RWPE1 (cell line): ENCODE results near the gene VRTN.
"Not testable (repeated sequence)": the region's sequence is repeated elsewhere in the genome, so short reads cannot be mapped to it uniquely, and the experiment has no call there.

Source experiments
- CTCF ChIA-PET: fragments of 350-600 bp; sonication (Branson Sonifier 250); formaldehyde crosslinking; extraction: SDS; loops from one replicate; lab custom pipeline; 2021; lab: Yijun Ruan, JAX
- POLR2A ChIA-PET: fragments of 400-600 bp; formaldehyde crosslinking; extraction: SDS; loops from one replicate; lab custom pipeline; 2020; ENCODE audit warnings: antibody characterized with exemption; ENCODE audit not compliant: low non-redundant PET; lab: Yijun Ruan, JAX
- DNase-seq: peaks from one replicate; pipeline ENCODE4 v3.0.0; 2012; ENCODE audit warnings: low spot score
- H3K27ac ChIP-seq: fragments of 450-650 bp; 2 replicates; pipeline ENCODE4 v1.5.1; 2017
- TF ChIP-seq, protein P1 (sequence below): fragments of 450-650 bp; conservative IDR thresholded peaks from 2 replicates; pipeline ENCODE4 v1.5.1; 2017; ENCODE audit warnings: low read depth, mild to moderate bottlenecking

VRTN gene

DNA sequence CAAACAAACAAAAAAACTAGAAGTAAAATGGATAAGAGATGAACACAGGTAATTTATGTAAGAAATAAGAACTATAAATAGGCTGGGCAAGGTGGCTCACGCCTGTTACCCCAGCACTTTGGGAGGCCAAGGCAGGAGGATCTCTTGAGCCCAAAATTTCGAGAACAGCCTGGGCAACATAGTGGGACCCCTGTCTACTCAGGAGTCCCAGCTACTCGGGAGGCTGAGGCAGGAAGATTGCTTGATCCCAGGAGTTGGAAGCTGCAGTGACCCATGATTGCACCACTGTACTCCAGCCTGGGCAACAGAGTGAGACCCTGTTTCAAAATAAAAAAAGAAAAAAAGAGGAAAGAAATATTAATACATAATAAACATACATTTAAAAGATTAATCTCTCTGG is 22.8 kb upstream of the VRTN start:
- TF ChIP-seq, protein P1, sequence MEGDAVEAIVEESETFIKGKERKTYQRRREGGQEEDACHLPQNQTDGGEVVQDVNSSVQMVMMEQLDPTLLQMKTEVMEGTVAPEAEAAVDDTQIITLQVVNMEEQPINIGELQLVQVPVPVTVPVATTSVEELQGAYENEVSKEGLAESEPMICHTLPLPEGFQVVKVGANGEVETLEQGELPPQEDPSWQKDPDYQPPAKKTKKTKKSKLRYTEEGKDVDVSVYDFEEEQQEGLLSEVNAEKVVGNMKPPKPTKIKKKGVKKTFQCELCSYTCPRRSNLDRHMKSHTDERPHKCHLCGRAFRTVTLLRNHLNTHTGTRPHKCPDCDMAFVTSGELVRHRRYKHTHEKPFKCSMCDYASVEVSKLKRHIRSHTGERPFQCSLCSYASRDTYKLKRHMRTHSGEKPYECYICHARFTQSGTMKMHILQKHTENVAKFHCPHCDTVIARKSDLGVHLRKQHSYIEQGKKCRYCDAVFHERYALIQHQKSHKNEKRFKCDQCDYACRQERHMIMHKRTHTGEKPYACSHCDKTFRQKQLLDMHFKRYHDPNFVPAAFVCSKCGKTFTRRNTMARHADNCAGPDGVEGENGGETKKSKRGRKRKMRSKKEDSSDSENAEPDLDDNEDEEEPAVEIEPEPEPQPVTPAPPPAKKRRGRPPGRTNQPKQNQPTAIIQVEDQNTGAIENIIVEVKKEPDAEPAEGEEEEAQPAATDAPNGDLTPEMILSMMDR, result no peak
- ChIA-PET CTCF (interaction anchor here (0.6 kb wide), 2 partner anchors 17 to 19 kb away, joined by 3 to 8 read pairs; no protein-coding TSS in a partner anchor), POLR2A (no interaction called here)
- DNase-seq, result no peak
- H3K27ac ChIP-seq, result no peak overlapping the region

DNA sequence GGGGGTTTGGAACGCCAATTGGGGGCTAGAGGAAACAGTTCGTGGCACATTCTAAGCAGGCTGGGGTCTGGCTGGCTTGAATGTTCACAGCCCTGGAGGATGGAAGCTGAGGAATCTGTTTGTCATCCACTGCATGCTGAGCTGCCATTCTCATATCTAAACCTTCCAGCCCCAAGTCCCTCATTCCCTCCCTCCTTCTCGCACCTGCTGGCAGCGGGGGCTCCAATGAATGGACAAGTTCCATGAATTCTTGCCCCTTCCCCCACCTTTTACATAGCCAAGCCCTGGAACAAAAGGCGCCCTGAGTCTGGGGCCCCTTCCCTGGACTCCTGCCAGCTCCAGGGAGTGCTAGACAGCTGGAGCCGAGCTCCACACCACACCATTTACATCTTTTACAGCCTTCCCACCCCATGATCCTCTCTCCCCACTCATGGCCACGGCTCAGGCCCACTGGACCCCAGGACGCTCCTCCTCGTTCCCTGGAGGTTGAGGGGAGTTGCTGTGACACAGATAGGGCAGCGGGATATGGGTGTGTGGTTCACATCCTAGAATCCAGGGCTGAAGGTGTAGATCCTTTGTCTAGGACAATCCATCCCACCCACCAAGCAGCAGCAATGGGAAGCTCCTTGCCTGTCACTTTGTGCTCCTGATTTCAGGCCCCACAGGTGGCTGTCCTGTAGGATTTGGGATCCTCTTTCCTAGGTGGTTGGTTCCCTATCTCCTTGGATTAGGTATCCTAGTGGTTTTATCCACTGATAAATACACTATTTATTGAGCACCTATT is 21.7 kb upstream of the VRTN start:
- TF ChIP-seq, protein P1, result no peak
- H3K27ac ChIP-seq, result no peak overlapping the region
- CTCF ChIA-PET, result interaction anchor here (1.3 kb wide), 1 partner anchor 18 kb away, joined by 3 read pairs; no protein-coding TSS in a partner anchor
- no peak for DNase-seq
- POLR2A ChIA-PET, result no interaction called here

DNA sequence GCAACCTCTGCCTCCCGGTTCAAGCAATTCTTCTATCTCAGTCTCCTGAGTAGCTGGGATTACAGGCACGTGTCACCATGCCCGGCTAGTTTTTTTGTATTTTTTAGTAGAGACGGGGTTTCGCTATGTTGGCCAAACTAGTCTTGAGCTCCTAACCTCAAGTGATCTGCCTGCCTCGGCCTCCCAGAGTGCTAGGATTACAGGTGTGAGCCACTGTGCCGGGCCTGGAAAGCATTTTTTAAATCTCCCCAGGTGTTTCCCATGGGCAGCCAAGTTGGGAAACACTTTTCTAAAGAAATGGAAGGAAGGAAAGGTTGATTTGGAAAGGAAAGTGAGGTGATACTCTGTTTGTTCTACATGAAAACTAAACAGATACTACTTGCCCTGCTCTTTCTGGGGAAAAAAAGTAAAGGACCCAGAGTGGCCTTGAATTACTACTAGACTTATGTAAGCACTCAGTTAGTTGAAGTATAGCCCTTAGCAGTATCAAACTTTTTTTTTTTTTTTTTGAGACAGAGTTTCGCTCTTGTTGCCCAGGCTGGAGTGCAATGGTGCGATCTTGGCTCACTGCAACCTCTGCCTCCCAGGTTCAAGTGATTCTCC is 18.2 kb upstream of the VRTN start:
- POLR2A ChIA-PET, result interaction anchor here (0.7 kb wide), 1 partner anchor 19 kb away, joined by 5 read pairs; no protein-coding TSS in a partner anchor
- H3K27ac ChIP-seq, CTCF ChIA-PET, DNase-seq: not testable (repeated sequence)

DNA sequence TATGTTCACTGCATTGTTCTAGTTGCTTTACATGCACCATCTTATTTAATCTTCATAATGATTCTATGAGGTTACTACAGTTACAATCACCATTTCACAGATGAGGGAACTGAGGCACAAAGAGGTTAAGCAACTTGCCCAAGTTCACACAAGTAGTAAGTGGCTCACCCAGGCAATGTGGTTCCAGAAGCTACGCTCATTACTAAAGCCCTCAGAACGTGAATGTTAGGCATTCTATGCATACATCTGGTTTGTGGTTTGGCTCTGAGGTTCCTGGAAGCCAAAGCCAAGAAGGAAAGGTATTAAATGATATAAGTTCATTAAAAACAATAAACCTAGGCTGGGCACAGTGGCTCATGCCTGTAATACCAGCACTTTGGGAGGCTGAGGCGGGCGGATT is 14.4 kb upstream of the VRTN start:
- CTCF ChIA-PET, result interaction anchor here (0.6 kb wide), 1 partner anchor 1460 kb away, joined by 3 read pairs; no protein-coding TSS in a partner anchor
- POLR2A ChIA-PET, result no interaction called here
- DNase-seq, result no peak
- H3K27ac ChIP-seq, result no peak overlapping the region
- TF ChIP-seq, protein P1, result no peak

DNA sequence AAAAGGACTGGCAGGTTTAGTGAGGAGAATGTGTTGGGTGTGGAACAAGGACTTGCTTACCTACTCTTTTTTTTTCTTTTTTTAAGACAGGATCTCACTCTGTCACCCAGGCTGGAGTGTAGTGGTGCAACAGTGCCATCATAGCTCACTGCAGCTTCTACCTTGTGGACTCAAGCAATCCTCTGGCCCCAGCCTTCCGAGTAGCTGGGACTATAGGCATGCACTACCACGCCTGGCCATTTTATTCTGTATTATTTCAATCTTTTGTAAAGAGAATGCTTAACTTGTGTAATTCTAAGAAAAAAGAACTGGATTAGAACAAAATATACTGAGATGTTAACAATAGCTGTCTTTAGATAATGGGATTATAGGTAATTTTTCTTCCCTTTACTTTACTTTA is 1.9 kb upstream of the VRTN start:
- ChIA-PET POLR2A (no interaction called here), CTCF (no interaction called here)
- DNase-seq, result no peak
- H3K27ac ChIP-seq, result no peak overlapping the region
- TF ChIP-seq, protein P1, result no peak

DNA sequence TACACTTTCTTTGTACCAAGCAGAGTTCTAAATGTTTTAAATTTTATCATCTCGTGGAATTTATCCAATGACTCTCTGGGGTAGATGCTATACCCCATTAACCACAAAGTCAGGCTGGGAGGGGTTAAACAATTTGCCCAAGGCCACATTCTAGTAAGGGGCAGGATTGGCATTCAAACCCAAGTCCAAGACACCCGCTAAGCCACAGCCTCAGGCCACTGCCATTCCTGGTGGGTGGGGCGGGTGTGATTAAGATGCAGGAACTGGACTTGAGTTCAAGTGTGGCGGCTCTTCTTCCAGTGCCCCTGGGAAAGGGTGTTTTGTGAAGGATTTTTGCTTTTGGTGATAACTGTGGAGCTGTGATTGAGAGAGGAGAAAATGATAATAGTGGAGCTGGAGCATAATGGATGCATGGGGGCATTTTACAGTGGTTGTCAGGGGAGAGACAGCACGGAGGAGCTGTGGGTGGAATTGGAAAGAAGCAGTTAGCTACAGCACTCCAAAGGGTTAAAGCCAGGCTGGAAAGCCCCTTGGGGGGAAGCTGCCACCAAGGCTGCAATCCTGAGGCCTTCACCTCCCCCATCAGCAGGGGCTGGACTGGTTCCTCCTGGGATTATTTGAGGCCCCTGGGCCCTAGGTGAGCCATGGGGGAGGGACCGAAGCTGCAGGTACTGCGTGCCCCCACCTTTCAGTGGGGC is 1.0 kb upstream of the VRTN start:
- no peak for DNase-seq
- POLR2A ChIA-PET, result no interaction called here
- TF ChIP-seq, protein P1, result no peak

More for the DNA sequence above, 1.0 kb upstream of the VRTN start:
- H3K27ac ChIP-seq, result no peak overlapping the region
- CTCF ChIA-PET, result interaction anchor here (0.6 kb wide), 1 partner anchor 90 kb away, joined by 4 read pairs; no protein-coding TSS in a partner anchor
